ENCODE results near the gene NRP2.

NRP2 gene

GRCh38 chr2:205738117-205738968 is 56.0 kb downstream of the NRP2 start:
- DNase-seq (ENCODE audit: low read depth): no peak
- TF ChIP-seq, protein P1, sequence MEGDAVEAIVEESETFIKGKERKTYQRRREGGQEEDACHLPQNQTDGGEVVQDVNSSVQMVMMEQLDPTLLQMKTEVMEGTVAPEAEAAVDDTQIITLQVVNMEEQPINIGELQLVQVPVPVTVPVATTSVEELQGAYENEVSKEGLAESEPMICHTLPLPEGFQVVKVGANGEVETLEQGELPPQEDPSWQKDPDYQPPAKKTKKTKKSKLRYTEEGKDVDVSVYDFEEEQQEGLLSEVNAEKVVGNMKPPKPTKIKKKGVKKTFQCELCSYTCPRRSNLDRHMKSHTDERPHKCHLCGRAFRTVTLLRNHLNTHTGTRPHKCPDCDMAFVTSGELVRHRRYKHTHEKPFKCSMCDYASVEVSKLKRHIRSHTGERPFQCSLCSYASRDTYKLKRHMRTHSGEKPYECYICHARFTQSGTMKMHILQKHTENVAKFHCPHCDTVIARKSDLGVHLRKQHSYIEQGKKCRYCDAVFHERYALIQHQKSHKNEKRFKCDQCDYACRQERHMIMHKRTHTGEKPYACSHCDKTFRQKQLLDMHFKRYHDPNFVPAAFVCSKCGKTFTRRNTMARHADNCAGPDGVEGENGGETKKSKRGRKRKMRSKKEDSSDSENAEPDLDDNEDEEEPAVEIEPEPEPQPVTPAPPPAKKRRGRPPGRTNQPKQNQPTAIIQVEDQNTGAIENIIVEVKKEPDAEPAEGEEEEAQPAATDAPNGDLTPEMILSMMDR (IDR thresholded peaks at IDR 0.05; ENCODE audit: low read depth, low read length, missing control alignments): no peak
- H3K4me3 ChIP-seq (ENCODE audit: low read depth, low read length): no peak overlapping the region

DNA sequence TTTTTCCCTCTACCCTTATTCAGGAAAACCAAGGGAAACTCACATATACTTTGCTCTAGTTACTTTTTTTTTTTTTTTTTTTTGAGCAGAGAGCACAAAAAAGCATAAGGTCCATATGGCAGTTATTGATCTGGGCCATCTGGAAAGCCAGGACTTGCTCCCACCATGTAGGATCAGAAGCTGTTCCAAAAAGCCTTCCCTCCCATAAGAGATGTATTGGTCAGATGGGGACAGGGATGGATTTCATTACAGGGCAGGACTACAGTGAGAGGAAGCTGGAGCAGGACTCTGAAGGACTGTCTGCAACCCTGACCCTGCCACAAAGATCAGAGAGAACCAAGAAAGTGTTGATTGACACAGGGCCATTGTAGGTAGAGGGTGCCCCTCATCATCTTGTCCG is 57.3 kb downstream of the NRP2 start:
- DNase-seq (ENCODE audit: low read depth): no peak
- H3K4me3 ChIP-seq (ENCODE audit: low read depth, low read length): no peak overlapping the region
- TF ChIP-seq, protein P1 (IDR thresholded peaks at IDR 0.05; ENCODE audit: low read depth, low read length, missing control alignments): no peak

DNA sequence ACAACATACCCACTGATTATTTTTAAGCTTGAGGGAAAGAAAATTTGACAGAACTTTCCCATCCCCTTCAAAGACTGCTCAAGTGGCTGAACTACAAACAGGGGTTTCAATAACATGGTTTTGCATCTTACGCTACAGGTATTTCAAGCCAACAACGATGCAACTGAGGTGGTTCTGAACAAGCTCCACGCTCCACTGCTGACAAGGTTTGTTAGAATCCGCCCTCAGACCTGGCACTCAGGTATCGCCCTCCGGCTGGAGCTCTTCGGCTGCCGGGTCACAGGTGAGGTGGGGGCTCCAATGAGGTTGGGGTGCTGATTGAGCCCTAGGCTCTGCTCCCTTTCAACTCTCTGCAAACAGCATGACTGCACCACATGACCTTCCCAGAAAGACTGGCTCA is 58.1 kb downstream of the NRP2 start:
- H3K4me3 ChIP-seq (ENCODE audit: low read depth, low read length): no peak overlapping the region
- no peak for DNase-seq (ENCODE audit: low read depth)
- TF ChIP-seq, protein P1 (IDR thresholded peaks at IDR 0.05; ENCODE audit: low read depth, low read length, missing control alignments): no peak

DNA sequence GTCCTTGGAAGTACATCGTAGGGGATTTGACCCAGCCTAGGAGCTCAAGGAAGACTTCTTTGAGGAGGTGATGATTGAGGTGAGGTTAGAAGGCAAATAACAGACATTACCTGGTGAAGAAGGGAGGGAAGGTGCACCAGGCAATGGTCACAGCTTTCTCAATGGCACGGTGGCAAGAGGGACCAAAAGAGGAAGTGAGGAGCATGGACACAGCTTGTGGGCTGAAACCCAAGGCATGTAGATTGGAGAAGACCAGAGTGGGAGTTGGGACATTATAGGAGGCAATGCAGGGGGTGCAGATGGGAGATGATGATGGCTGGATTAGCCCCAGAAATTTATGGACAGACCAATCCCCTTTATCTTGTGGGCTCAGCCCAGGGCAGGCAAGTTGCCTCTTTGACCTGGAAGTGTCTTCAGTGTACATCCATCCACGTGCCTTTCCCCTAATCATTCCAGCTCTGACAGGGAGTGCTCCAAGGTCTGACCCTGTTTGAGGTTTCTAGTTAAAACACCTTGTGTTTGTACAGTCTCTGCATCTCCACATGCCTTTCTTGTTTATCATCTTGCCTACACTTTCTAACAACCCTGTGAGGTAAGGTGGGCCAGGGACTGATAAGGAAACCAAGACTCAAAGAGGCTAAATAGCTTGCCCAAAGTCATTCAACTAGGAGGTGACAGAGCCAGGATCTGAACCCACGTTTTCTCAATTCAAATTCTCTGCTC is 59.1 kb downstream of the NRP2 start:
- no peak overlapping the region for H3K4me3 ChIP-seq (ENCODE audit: low read depth, low read length)
- TF ChIP-seq, protein P1 (IDR thresholded peaks at IDR 0.05; ENCODE audit: low read depth, low read length, missing control alignments): no peak
- DNase-seq (ENCODE audit: low read depth): no peak

- no peak for DNase-seq (ENCODE audit: low read depth)
- TF ChIP-seq, protein P1 (IDR thresholded peaks at IDR 0.05; ENCODE audit: low read depth, low read length, missing control alignments): no peak
- no peak overlapping the region for H3K4me3 ChIP-seq (ENCODE audit: low read depth, low read length)
Measured at GRCh38 chr2:205743137-205743536, 60.8 kb downstream of the NRP2 start.

- no peak for DNase-seq (ENCODE audit: low read depth)
- TF ChIP-seq, protein P1 (IDR thresholded peaks at IDR 0.05; ENCODE audit: low read depth, low read length, missing control alignments): no peak
- H3K4me3 ChIP-seq (ENCODE audit: low read depth, low read length): no peak overlapping the region
Measured at GRCh38 chr2:205744074-205744591, 61.8 kb downstream of the NRP2 start.

All from GM12864 (cell line).